HG03135 (cell line): ENCODE measurements around the gene CD8A.

Source experiments
- ATAC-seq: cut with Tn5 transposase; IDR thresholded peaks from one replicate; pipeline ENCODE4 v1.9.1; 2021; ENCODE audit warnings: mild to moderate bottlenecking, moderate library complexity; ENCODE audit not compliant: unreplicated experiment

Gene CD8A

DNA sequence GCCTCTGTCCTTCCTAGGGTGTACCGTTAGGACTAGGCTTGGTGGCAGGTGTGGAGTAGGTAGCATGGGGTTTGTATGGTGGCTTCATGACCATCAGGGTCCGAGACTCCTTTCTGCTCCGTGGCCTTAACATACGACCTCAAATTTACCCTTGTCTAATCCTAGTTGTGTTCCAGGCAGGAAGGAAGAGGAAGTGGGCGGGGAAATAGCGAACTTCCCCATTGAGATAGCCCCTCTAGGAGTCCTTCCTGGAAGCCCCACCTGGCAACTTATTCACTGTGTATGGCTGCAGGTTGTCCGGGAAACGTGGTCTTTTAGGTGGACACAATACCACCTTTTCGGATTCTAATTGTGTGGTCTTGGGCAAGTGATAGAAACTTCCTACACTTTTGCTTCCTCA, 9.3 kb downstream of the CD8A start:
- ATAC-seq, result no peak

DNA sequence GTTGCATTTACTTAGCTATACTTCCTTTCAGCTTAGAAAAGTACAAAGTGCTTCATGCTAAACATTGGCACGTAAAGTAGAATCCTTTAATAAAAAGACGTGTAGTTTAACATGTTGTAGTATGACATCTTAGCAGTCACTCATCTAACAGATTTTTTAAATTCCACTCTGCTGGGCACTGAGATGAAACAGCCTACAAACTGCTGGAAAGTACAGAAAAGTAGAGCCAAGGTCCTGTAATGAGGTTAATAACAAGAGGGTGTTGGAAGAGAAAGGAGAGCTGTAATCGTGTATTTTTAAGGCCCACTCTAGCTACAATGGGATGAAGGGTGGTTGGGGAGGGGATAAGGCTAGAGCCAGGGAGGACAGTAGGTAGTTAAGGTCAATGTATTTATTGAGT, 10.7 kb downstream of the CD8A start:
- ATAC-seq, result no peak

DNA sequence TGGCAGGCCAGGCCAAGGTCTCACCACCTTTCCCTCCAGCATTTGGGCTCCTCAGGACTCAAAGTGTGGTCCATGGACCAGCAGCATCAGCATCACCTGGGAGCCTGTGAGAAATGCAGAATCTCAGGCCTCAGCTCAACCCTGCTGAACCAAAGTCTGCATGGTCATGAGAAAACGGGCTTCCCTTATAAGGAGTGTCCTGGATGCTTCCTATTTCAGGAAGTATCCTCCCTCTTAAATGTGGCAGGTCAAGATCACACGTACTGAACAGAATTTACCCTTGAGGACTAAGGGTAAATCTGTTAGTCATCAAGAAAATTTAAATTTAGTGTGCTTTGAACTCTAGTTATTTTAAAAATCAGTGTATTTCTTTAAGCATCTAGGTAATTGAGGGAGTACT, 11.8 kb downstream of the CD8A start:
- no peak for ATAC-seq

- no peak for ATAC-seq
Measured at GRCh38 chr2:86776532-86776931, 14.2 kb downstream of the CD8A start.

- no peak for ATAC-seq
Measured at GRCh38 chr2:86775338-86775737, 15.4 kb downstream of the CD8A start.

- no peak for ATAC-seq
Measured at GRCh38 chr2:86774862-86775261, 15.9 kb downstream of the CD8A start.

DNA sequence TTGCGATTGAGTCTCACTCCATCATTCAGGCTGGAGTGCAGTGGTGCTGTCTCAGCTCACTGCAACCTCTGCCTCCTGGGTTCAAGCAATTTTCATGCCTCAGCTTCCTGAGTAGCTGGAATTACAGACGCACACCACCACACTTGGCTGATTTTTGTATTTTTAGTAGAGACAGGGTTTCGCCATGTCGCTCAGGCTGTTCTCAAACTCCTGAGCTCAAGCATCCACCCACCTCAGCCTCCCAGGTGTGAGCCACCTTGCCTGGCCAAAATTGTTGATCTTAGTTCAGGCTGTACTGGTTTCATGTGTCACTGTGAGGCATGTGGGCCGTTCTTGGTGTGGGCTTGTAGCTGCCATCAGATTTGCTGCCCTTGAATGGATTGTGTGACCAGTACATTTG, 18.1 kb downstream of the CD8A start:
- ATAC-seq, result no peak

DNA sequence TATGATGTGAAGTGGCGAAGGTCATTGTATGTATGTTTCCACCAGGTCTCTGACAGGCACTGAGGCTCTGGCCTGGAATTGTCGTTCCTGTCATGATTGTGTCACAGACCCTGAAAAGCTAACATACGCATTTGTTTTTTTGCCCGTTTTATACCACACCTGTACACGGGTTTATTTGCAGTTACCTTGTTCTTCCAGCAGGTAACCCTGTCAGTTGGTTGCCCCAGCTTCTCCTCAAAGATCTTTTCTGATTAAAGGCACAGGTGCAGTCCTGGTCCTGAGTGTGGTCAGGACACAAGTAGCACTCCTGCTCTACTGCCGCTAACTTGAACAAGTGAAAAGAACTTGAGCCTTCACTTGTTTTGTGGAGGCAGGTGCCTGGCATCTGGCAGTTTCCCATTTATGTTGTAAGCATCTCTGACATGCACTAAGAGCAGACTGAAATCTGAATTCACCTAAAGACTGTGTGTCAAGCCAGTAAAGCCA, 19.9 kb downstream of the CD8A start:
- ATAC-seq, result no peak

DNA sequence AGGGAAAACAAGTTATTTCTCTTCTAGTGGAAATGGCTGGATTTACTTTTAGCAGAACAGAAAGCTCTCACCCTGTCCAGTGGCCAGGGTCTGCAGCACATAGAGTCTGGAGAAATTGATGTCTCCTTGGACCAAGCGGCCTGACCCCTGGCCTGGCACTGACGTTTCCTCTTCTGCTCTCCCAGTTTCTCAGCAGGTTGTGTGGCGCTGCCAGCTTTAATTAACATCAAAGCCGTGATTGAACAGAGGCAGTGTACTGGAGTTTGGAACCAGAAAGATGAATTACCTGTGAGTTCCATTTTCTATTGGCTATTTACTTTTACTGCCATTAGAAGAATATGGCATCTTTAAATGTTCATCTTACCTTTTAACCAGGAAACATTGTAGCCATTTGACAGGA, 20.9 kb downstream of the CD8A start:
- no peak for ATAC-seq

GRCh38 chr2:86768189-86768949, 22.3 kb downstream of the CD8A start:
- ATAC-seq, result no peak

GRCh38 chr2:86765310-86765695, 25.4 kb downstream of the CD8A start:
- ATAC-seq, result no peak

DNA sequence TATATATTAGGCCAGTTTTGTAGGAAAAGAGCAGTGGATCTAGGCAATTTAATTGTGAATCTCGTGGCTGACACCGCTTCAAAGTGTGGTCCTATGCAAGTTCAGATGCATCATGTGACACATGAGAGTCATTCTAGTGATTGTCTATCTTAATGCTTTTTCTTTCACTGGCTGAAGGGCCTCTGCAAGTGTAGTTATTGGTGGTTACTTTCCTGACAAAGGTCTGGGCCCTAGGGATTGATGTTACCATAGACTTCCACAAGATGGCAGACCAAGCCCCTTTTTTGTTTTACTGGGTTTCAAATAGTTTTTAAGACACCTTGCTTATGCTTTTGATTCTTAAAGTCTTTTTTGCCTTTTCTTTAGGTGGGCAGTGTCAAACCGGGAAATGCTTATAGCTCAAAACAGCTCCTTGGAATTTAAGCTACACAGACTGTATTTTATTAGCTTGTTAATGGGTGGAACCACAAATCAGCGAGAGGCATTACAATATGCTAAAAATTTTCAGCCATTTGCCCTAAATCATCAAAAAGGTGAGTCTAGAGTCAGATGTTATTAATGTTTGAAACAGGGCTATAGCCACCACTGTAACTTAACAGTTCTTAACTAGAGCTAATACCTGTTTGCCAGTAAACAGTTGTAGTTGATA, 25.9 kb downstream of the CD8A start:
- peak; percentile 73 for ATAC-seq

- no peak for ATAC-seq
Measured at GRCh38 chr2:86760371-86760770, 30.3 kb downstream of the CD8A start.

- ATAC-seq, result no peak
Measured at GRCh38 chr2:86758405-86758804, 32.3 kb downstream of the CD8A start.

GRCh38 chr2:86753606-86754005, 37.1 kb downstream of the CD8A start:
- no peak for ATAC-seq

- no peak for ATAC-seq
Measured at GRCh38 chr2:86752934-86753333, 37.8 kb downstream of the CD8A start.

GRCh38 chr2:86751778-86752177, 38.9 kb downstream of the CD8A start:
- no peak for ATAC-seq

DNA sequence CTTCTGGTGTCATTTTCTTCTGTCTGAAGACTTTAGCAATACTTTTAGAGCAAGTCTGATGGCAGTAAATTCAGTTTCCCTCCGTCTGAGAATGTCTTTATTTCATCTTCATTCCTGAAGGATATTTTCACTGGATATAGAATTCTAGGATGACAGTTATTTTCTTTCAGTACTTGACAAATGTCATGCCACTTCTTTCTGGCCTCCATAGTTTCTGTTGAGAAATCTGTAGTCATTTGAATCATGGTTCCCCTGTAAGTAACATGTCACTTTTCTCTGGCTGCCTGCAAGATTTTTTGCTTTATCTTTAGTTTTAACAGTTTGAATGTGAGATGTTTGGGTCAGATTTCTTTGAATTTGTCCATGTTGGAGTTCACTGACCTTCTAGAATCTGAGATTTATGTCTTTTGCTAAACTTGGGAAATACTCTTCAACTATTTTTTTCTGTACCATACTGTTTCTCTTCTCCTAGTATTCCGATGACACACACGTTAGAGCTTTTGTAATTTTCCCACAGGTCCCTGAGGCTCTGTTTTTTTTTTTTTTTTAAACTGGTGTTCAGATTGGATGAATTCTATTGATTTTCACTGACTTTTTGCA, 40.4 kb downstream of the CD8A start:
- no peak for ATAC-seq

- peak; percentile 51 for ATAC-seq
Measured at GRCh38 chr2:86747711-86748639, 42.7 kb downstream of the CD8A start.

- ATAC-seq, result no peak
Measured at GRCh38 chr2:86746939-86747338, 43.8 kb downstream of the CD8A start.

- ATAC-seq, result no peak
Measured at GRCh38 chr2:86744152-86744551, 46.6 kb downstream of the CD8A start.
